Kidney capillary endothelial cell (primary cell): Measurements from ENCODE around the gene SEC61A2.
"Not testable (repeated sequence)": the region's sequence is repeated elsewhere in the genome, so short reads cannot be mapped to it uniquely, and the experiment has no call there.

Source experiments
- DNase-seq: peaks from one replicate; pipeline ENCODE4 v3.0.0-alpha.2; 2018; ENCODE audit warnings: low spot score

Gene SEC61A2

GRCh38 chr10:12160664-12161063, 31.2 kb downstream of the SEC61A2 start:
- DNase-seq: no peak

GRCh38 chr10:12162927-12163326, 33.5 kb downstream of the SEC61A2 start:
- no peak for DNase-seq

- DNase-seq: no peak
Observed at GRCh38 chr10:12164085-12164484, 34.6 kb downstream of the SEC61A2 start.

GRCh38 chr10:12165036-12165435, 35.6 kb downstream of the SEC61A2 start:
- DNase-seq: no peak

GRCh38 chr10:12165999-12166775, 36.7 kb downstream of the SEC61A2 start:
- no peak for DNase-seq

- not testable (repeated sequence) for DNase-seq
Observed at GRCh38 chr10:12171512-12171911, 42.0 kb downstream of the SEC61A2 start.

- DNase-seq: peak; percentile 89
Observed at GRCh38 chr10:12177642-12178041, 48.2 kb downstream of the SEC61A2 start.

GRCh38 chr10:12179606-12180170, 50.2 kb downstream of the SEC61A2 start:
- no peak for DNase-seq

- DNase-seq: no peak
Observed at GRCh38 chr10:12180221-12180974, 50.9 kb downstream of the SEC61A2 start.

GRCh38 chr10:12181065-12181775, 51.7 kb downstream of the SEC61A2 start:
- DNase-seq: no peak

GRCh38 chr10:12184165-12184564, 54.7 kb downstream of the SEC61A2 start:
- no peak for DNase-seq

- DNase-seq: peak; percentile 81
Observed at GRCh38 chr10:12186323-12186722, 56.8 kb downstream of the SEC61A2 start.

GRCh38 chr10:12187321-12187905, 57.9 kb downstream of the SEC61A2 start:
- peak; percentile 47 for DNase-seq

- no peak for DNase-seq
Observed at GRCh38 chr10:12188656-12189055, 59.2 kb downstream of the SEC61A2 start.

- no peak for DNase-seq
Observed at GRCh38 chr10:12189426-12189825, 59.9 kb downstream of the SEC61A2 start.

GRCh38 chr10:12191715-12192114, 62.2 kb downstream of the SEC61A2 start:
- DNase-seq: peak; percentile 41

- no peak for DNase-seq
Observed at GRCh38 chr10:12193193-12193592, 63.7 kb downstream of the SEC61A2 start.

- DNase-seq: no peak
Observed at GRCh38 chr10:12194752-12195271, 65.3 kb downstream of the SEC61A2 start.

GRCh38 chr10:12195281-12195602, 65.8 kb downstream of the SEC61A2 start:
- DNase-seq: no peak

GRCh38 chr10:12195603-12196506, 66.4 kb downstream of the SEC61A2 start, which contains the start of the genes CDC123 and NUDT5:
TSS of gene CDC123 (plus strand) at chr10:12196188. CDS start at chr10:12196246, 58 bp downstream.
TSS of gene NUDT5 (minus strand) at chr10:12195891. CDS start at chr10:12186291, 9,600 bp downstream.
- DNase-seq: peak; percentile 92
